ENCODE measurements around the gene EXO1.
"Not testable (repeated sequence)": the region's sequence is repeated elsewhere in the genome, so short reads cannot be mapped to it uniquely, and the experiment has no call there.

The EXO1 gene

DNA sequence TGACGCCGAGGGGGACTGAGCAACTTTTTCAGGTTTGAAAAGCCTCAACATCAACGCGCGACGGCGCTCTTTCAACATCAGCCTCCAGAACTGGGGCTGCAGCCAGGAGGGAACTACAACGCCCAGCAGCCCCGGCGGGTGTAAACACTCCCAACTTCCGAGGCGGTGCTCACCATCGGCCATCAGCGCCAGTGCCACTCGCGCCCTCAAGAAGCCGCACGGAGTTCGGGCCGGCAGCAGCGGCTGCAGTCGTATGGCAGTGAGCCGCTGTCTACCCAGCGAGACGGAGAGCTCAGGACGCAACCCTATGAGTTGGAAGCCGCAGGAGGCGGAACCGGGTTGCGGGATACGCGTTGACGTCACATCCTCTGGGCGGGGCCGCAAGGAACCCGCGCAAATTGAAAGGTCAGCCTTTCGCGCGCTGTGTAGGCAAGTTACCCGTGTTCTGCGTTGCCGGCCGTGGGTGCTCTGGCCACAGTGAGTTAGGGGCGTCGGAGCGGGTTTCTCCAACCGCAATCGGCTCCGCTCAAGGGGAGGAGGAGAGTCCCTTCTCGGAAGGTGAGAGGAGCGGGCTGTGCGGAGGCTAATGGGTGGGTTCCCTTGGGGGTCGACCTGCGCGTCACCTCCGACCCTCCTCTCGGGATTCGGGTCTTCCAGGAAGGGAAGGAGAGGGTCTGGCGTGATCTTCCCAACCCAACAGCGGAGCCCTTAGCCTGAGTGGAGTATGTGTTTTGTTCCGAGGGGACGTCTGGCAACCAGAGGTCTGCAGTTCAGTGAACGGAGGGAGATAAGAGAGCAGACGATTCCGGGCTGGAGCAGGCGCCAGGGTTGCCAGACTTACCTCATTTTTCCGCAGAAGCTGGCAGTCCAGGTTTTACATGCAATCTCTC is at the start of gene EXO1:
Gene EXO1, plus strand, starts transcription at position 409 of the 890 bp plus-strand sequence. CDS start 2,222 bp downstream, outside the sequence.
- DNase-seq (ENCODE audit: low read depth) = peak; percentile 90

DNA sequence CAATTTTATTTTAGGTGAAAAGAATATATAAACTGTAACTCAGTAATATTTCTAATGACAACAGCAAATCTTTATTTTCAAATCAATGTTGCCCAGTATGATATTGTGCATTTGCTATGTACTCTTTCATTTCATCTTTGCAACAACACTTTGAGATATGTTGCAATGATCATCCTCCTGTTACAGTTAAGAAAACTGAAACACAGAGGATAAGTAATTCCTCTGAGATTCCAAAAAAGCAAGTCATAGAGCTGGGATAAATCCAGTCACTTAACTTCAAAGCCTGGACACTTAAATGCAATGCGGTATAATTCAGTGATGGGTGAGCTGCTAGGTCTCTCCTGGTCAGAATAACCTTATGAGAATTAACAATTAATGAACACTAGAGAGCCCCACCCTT is 48.6 kb upstream of the EXO1 start:
- peak; percentile 80 for DNase-seq (ENCODE audit: low read depth)

DNA sequence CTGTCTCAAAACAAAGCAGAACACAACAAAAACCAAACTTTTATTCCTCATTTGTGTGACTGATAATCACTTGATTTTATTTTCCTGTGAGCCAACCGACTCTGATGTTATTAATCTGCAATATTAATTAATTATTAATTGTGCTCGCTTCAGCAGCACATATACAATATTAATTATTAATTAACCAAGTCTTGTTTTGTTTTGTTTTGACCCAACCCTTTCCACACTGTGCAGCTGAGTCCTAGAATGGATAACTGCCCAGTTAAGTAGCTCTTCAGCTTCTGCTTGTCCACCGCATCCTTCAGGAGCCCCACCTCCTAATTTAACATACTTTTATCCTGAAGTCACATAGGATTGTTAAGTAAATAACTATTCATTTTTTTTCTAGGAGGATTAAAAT is 47.4 kb upstream of the EXO1 start:
- no peak for DNase-seq (ENCODE audit: low read depth)

DNA sequence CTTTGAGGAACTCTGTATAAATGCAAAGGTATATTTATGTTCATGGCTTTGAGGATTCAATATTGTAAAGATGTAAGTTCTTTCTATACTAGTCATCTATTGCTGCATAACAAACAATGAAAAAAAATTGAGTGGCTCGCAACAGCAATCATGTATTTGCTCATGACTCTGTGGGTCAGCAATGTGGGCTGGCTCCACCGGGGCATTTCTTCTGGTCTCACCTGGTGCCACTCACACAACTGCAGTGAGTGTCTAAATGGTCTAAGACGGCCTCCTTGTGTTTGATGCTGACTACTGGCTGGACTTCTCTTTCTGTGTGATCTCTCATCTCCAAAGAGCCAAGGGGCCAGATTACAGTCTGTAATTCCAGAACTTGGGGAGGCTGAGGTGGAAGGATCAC is 45.1 kb upstream of the EXO1 start:
- DNase-seq (ENCODE audit: low read depth) = no peak

DNA sequence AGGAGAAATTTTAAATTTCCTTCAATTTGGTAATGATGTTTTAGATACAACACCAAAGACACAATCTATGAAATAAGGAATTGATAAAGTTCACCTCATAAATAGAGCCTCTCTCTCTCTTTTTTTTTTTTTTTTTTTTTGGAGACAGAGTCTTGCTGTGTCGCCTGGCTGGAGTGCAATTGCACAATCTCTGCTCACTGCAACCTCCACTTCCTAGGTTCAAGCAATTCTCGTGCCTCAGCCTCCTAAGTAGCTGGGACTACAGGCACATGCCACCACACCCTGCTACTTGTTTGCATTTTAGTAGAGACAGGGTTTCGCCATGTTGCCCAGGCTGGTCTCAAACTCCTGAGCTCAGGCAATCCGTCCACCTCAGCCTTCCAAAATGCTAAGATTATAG is 43.3 kb upstream of the EXO1 start:
- DNase-seq (ENCODE audit: low read depth) = not testable (repeated sequence)

DNA sequence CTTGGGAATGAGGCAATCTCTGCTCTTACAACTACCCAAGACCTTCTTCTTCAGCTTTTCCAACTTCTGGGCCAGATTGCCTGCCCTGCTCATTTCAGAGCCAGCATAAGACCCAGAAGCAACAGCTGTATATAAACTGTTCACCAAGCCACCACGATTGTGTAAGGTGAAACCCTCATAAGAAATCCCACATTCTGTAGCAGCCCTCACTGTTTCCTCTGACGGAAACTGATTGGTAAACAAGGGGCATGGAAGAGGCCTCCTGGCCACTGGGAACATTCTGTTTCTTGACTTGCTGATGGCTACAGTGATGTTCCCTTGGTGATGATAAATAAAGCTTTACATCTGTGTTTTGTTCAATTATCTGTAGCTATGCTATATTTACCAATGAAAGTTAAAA is 39.7 kb upstream of the EXO1 start:
- peak; percentile 95 for DNase-seq (ENCODE audit: low read depth)

DNA sequence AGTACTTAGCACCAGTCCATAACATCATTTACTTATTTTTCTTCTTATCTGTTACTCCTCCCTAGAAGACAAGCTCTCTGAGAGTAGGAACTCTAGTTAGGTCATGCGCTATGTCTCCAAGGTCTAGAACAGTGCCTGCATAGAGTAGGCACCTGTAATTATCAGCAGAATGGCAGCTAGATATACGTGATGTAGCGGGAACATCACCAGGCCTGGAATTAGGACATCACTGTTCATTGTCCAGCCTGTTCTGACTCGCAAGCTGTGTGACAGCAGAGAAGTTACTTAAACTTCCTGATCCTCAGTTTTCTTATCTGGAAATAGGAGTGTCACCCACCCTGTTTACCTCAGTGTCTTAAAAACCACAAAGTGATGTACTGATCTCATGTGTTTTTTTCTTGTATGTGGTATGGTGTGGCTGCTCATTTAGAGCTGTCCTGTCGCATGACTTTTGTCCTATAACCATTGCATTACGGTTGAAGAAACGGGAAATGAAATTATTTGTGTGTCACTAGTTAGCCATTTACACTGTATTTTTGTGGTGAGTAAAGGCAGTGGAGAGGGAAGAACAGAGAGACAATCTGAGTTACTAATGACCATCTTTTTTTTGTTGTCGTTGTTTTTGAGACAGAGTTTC is 37.1 kb upstream of the EXO1 start:
- DNase-seq (ENCODE audit: low read depth) = no peak

DNA sequence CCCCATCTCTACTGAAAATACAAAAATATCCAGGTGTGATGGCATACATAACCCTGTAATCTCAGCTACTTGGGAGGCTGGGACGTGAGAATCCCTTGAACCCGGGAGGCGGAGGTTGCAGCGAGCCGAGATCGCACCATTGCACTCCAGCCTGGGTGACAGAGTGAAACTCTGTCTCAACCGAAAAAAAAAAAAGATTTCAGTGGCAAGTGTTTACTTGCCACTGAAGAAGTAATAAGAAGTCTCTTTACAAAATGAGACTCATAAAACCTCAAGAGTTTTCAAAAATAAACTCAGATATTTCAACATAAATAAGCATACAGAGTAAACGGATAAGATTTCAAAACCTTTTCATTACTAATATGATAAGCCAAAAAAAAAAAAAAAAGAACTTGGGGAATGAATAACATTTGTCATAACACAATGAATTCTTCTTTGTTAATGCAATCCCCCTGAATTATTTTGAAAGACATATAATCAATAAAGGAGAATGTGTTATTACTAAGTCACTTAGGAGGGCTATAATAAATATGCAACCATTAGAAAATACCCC is 34.2 kb upstream of the EXO1 start:
- peak; percentile 72 for DNase-seq (ENCODE audit: low read depth)

DNA sequence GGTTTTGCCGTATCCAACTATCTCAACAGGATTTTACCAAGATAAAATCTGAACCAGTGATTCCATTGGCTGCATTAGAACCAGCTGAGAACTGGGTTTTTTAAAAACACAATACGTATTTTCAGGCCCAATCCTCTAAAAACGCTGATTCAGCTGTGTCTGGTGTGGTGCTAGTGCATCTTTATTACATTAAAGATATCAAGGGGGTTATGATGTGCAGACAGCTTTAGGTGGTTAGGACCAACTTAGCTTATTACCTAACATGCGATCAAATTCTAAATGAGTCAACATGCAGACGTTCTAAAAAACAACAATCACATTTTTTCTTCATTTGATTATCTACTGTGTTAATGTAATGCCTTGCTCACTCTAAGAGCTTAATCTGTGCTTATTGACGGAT is 32.0 kb upstream of the EXO1 start:
- DNase-seq (ENCODE audit: low read depth) = no peak

DNA sequence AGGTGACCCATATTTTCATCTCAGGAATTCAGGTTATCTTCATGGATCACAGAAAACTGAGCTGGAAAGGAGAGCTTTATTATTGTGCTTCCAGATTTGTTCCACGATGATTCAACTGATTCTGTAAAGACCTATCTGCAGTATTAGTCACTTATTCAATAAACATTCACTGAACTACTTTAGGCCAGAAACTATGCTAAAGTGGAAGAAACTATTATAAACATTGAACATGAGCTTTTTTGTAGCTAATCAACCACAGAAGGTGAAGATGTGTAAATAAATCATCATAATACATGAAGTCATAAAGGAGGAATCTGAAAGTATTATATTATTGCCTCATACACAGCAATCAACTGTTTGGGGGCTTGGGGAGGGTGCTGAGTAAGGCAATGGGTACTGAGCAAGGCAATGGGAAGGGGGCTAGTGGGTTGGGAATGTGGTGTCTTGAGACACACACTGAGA is 30.6 kb upstream of the EXO1 start:
- peak; percentile 89 for DNase-seq (ENCODE audit: low read depth)

DNA sequence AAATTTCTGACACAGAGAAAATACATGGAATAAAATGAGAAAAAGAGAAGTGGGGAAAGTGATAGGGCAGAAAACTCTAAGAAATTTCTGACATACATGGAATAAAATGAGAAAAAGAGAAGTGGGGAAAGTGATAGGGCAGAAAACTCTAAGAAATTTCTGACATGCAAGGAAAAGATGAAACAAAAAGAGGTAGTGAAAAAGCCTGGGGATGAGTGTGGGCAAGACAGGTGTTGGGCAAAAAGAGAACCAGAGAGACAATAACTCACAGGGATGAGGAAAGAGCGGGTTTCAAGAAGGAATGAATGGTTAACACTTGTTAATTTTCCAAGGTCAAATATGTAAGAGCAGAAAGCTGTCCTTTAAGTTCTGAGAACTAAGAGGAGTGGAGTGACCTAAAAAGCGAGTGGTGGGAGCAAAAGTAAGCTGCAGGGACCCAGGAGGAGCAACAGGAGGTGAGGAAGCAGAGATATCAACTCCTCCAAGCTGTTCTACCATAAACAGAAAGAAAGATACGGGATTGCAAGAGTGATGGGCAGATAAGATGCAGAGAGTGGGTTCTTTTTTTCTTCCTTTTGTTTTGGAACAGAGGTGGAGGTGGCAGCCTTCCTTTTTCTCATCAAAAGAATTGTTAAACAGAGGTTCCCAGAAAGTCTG is 29.9 kb upstream of the EXO1 start:
- DNase-seq (ENCODE audit: low read depth) = no peak

DNA sequence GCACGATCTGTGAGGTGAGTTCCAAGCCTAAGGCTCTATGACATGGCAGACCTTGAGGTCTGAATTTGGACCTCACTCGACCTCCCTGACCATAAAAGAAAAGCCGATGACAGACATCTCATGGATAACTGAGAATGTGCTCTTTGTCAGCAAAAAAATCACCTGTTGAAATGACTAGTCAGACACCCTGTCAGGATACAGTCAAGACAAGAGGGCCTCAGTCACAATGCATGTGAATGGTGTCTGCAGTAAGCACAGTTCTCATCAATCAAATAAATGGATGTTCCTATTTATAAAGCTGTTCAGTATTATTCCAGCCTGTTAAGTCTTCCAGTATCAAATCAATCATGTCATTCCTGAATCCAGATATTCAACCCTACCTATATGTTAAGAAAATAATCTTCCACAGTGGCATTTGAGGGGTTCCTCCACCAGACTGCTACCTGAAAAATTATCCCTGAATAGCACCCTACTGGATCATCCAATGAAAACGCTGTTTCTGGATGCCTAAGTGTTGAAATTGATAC is 28.6 kb upstream of the EXO1 start:
- no peak for DNase-seq (ENCODE audit: low read depth)

DNA sequence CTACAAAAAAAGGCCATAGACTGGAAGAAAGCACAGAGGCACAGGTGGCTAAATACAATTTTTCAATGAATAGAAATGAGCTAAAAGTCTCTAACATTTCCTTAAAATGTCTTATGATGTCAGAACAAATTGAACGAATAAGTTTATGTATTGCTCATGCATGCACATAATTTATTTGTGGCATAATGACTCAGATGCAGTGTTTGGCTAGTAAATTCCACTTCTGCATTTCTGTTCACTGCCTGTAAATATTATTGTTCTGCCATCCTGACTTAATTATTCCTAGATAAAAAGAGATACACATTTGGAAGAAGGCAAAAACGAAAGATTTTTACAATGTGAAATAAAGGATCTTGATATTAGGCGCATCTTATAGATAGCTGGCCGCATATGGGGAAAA is 26.6 kb upstream of the EXO1 start:
- DNase-seq (ENCODE audit: low read depth) = peak; percentile 88

DNA sequence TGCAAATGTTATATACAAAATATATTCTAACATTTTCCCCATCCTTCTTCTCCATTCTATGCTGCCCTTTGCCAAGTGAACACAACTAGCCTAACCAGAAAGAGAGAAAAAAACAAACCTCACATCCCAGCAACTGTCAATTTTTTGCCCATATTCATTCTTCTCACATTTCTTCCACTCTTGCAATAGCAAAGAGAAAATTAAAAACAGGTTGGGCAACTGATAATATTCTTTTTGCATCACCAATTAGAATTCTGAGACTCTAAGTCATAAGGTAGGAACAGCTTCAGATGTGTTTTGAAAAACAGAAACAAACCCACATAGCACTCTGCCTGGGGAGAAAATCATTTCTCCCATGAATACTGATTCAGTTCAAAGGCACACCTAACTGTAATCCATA is 25.2 kb upstream of the EXO1 start:
- peak; percentile 80 for DNase-seq (ENCODE audit: low read depth)

DNA sequence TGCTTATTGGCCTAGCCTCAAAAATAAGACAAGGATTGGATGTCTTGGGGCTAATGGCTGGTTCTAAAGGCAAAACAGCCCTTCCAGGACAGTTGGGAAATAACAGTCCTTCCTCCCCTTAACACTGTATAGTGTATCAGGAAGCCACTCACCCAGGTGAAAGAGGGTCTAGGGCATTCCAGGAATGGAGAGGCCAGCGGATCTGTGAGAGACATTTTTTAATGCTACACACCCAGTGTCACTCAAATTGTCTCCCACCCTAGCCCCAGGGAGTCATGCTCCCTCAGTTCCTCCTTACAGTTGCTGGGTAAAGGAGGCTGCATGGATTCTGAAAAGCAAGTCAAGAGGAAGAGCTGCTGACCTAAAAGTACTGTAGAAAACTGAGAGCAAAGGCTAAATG is 24.1 kb upstream of the EXO1 start:
- no peak for DNase-seq (ENCODE audit: low read depth)

DNA sequence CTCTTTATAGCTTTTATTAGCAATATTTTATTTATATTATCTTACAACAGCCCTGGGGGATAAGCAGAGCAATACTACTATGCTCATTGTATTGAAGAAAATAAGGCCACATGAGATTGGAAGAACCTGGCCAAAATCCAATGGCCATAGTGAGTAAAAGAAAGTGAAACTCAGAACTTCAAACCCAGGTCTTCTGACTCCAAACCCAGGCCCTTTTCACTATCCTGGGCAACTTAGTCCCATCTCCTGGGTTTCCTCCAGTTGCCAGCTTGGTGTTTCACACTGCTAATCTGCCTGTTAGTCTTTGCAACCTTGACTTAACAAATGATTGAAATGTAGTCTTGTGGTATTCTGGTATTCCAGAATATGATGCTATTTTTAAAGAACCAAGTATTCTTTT is 22.4 kb upstream of the EXO1 start:
- DNase-seq (ENCODE audit: low read depth) = peak; percentile 29

DNA sequence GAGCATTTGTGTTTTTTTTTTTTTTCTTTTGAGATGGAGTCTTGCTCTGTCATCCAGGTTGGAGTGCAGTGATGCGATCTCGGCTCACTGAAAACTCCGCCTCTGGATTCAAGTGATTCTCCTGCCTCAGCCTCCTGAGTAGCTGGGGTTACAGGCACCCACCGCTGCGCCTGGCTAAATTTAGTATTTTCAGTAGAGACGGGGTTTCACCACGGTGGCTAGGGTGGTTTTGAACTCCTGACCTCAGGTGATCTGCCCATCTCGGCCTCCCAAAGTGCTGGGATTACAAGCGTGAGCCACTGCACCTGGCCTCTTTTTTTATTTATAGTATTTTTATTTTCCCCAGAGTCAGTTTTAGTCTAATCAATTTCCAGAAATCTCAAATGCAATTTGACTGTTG is 21.4 kb upstream of the EXO1 start:
- not testable (repeated sequence) for DNase-seq (ENCODE audit: low read depth)

DNA sequence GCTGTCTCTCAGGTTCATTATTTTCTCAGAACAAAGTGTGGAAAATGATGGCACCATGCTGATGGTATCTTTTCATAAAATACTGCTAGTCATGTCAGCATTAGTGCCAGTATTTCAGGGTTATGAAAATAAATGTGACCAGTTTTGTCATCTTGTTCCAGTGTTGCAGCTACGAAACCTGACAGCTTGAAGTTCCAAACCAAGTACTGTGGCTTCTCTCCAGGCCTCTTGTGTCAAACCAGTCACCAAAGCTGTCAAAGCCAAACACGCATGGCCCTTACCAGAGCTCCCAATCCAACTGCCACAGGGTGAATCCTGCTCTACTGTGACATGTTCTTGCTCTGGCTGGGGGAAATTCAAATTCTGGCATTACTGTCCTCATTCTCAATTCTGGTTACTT is 20.7 kb upstream of the EXO1 start:
- DNase-seq (ENCODE audit: low read depth) = no peak

DNA sequence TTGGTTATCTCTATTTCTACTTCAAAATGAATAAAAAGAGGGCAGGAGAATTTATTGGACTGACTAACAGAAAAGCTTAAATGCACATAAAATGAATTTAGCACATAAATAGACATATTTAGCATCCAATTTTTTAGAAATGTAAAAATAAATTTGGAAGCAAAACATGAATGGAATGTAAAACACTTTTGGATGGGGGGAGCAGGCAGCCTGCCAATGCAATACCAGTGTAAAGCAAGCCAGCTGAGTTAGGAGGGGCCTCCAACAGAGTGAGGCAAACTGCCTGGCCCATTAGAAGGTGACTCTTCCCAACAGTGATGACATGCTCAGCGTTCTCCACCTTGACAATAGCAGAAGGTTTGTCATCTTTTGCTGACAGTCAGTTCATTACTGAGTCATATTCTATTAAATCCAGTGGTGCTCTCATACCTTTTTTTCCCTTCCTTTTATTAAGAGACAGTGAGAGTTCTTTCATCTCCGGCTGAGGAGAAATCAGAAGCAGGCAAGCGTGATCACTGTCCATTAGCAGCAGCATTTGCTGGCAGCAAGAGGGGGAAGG is 19.5 kb upstream of the EXO1 start:
- peak; percentile 52 for DNase-seq (ENCODE audit: low read depth)

DNA sequence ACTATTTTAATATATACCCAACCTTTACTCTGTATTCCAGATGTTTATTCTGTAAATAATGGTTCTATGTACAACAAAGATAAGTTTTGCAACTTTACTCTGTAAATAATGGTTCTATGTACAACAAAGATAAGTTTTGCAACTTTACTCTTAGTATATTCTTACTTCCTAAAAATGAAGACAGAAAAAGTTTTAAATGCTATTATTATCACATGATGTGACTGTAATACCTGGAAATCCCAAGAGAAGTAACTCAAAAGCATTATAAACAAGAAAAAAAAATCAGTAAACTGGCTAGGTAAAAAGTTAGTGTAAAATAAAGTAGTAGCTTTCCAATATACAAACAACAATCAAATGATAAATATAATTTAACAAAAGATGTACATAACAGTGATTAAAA is 18.5 kb upstream of the EXO1 start:
- DNase-seq (ENCODE audit: low read depth) = no peak

DNA sequence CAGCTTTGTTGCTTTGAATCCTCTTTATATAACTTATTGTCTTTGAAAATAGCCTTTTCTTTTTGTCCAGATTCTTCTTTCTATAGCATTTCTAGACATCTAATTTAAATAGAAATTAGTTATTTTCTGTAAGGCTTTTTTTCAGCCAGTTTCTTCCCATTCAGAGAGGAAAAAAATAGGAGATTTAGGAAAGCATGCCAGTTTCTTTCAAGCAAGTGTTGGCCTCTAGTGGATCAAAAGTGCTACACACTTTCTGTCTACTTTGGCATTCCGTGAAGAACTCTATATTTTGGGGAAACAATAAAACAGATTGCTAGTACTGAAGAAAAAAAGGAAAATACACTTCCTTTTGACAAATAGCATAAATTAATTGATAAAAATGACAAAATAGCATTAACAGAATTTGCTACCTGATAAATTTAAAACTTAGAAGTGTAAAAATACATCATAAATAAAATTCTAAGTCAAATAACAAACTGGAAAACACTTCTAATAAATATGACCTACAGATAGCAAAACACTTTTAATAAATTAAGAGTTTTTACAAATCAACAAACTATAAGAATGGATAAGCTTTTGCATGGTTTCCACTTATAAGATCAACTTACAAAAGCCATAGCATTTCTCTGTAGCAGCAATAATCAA is 13.1 kb upstream of the EXO1 start:
- peak; percentile 69 for DNase-seq (ENCODE audit: low read depth)

DNA sequence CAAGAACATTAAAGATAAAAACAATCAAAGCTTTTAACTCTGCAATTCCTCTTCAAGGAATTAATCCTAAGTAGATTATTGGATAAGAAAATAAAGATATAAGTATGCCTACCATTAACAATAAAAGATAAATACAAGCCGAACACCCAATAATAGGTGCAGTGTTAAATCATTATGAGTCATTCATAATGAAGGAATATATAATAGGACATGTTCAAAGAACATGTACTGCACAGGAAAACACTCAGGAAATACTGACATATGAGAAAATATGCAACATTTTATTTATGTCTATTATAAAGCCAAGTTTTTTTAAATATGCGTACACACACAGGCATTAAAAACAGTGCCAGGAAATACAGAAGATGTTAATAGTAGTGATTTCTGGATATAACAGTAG is 11.1 kb upstream of the EXO1 start:
- DNase-seq (ENCODE audit: low read depth) = no peak

All from fibroblast of gingiva (primary cell).